ENCODE results near the gene C6orf89. TPM values are rescaled to one million over a fixed set of nuclear protein-coding genes. Genes with fewer than 3 reads are reported as not detected.
"Not testable (repeated sequence)": the region's sequence is repeated elsewhere in the genome, so short reads cannot be mapped to it uniquely, and the experiment has no call there.

Gene C6orf89
- total RNA-seq, 2 donors from 2014 or later: 31.6 to 31.9 TPM

DNA sequence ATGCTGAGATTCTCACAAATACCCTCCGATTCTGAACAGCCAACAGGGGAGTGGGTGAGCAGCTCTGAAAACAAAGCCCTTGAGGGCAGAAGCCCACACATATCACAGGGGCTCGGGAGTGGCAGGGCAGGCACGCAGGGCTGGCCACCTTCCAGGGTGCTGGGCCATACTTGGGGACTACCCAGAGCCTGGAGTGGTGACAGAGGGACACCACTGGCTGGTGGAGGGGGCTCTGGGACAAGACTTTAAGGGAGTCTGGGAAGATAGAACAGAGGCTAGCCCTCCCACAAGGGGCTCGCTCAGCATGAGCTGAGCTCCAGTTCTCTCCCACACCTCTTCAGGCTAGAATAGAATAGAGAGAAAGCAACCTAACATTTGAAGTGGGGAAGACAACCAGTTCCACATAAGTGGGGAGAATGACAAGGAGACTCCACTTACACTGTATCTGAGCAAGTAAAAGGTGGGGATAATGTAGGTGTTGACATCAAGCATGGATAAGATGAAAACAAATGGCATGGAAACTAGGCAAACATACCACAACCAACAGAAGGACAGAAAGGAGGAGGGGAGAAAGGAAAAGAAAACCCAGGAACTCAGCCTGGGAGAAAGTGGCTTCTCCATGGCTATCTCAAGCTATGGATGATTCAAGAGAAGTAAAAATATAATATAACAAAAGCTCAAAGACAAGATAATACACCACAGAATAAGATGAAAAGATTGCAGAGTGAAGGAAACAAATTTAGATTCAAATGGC is 18.1 kb upstream of the C6orf89 start:
- Mint-ChIP-seq H3K27ac (peak overlapping the region in 1 of 2 donors; percentile 56), H3K36me3 (peaks cover 47 to 59% of the 10 kb centered on the region in 2 donors), H3K9me3 (no peaks in the 10 kb centered on the region)
- DNase-seq (ENCODE audit: low spot score in 2 of 2) (no peak), ATAC-seq (no peak)

- DNase-seq (ENCODE audit: low spot score in 2 of 2): no peak
- H3K27ac Mint-ChIP-seq: peak overlapping the region in 1 of 2 donors; percentile 79
- no peaks in the 10 kb centered on the region for H3K9me3 Mint-ChIP-seq
- no peak for ATAC-seq
- peaks cover 46 to 54% of the 10 kb centered on the region in 2 donors for H3K36me3 Mint-ChIP-seq
These were observed 14.1 kb upstream of the C6orf89 start for GRCh38 chr6:36871686-36872085.

GRCh38 chr6:36873115-36873514 is 12.6 kb upstream of the C6orf89 start:
- no peak for ATAC-seq
- Mint-ChIP-seq H3K27ac (peak overlapping the region; percentile 88 to 95), H3K36me3 (peaks cover 35 to 40% of the 10 kb centered on the region in 2 donors)

GRCh38 chr6:36873612-36874442 is 11.9 kb upstream of the C6orf89 start:
- H3K36me3 Mint-ChIP-seq: peaks cover 32 to 34% of the 10 kb centered on the region in 2 donors
- H3K9me3 Mint-ChIP-seq: no peaks in the 10 kb centered on the region
- DNase-seq (ENCODE audit: low spot score in 2 of 2) (peak in 1 of 2 donors; percentile 25), ATAC-seq (no peak)
- peak overlapping the region; percentile 95 to 100 for H3K27ac Mint-ChIP-seq

More at GRCh38 chr6:36873115-36873514, 12.6 kb upstream of the C6orf89 start:
- no peak for DNase-seq (ENCODE audit: low spot score in 2 of 2)
- H3K9me3 Mint-ChIP-seq: no peaks in the 10 kb centered on the region

- peaks cover 29 to 32% of the 10 kb centered on the region in 2 donors for H3K36me3 Mint-ChIP-seq
- peak; percentile 83 to 84 for DNase-seq (ENCODE audit: low spot score in 2 of 2)
- no peaks in the 10 kb centered on the region for H3K9me3 Mint-ChIP-seq
- H3K27ac Mint-ChIP-seq: peak within 1 kb of the TSS; percentile 95 to 100
- peak; percentile 73 to 75 for ATAC-seq
These were observed 11.1 kb upstream of the C6orf89 start, which contains the start of gene PPIL1 for GRCh38 chr6:36874443-36875249. Gene PPIL1 (minus strand): TSS chr6:36874803. CDS start chr6:36874772, 31 bp downstream.

DNA sequence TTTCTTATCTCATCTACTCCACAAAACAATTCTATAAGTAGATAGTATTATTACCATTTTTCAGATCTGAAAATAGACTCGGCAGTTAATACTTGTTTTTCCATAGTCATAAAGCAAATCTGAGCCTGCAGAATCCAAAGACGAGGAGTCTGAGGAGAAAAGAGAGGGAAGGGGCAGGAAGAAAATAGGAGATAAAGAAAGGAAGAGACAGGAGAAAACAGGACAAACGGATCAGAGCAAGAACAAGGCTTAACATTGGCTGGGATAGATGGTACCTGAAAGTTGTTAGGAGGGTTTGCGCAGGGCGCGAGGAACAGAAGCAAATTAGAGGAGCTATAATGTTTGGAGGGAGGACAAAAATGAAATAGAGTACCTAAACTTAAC is 10.5 kb upstream of the C6orf89 start:
- DNase-seq (ENCODE audit: low spot score in 2 of 2) (no peak), ATAC-seq (no peak)
- Mint-ChIP-seq H3K27ac (peak overlapping the region; percentile 95 to 100), H3K36me3 (peaks cover 24 to 32% of the 10 kb centered on the region in 2 donors), H3K9me3 (no peaks in the 10 kb centered on the region)

DNA sequence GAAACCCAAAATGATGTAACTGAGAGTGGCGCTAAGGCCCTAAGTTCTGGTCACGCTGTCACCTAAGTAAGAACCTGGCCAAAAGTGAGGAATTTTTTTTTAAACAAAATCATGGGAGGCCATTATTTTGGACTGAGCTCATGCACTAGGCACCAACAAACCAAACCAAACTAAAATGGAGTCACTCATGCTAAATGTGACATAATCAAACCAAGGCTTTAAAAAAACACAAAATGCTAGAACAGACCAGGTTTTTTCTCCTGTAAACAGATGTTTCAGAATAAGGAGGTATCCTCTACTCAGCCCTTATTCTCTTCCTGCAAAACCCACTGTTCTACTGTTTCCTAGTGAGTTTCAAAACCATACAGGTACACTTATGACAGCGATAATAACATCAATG is 1.1 kb upstream of the C6orf89 start:
- no peak for DNase-seq (ENCODE audit: low spot score in 2 of 2)
- H3K9me3 Mint-ChIP-seq: no peaks in the 10 kb centered on the region
- ATAC-seq: no peak
- H3K36me3 Mint-ChIP-seq: peaks cover 0 to 5% of the 10 kb centered on the region in 2 donors
- H3K27ac Mint-ChIP-seq: peak overlapping the region in 1 of 2 donors; percentile 96

GRCh38 chr6:36886950-36887618 is 1.3 kb downstream of the C6orf89 start:
- peaks cover 0 to 5% of the 10 kb centered on the region in 2 donors for H3K36me3 Mint-ChIP-seq
- no peak for DNase-seq (ENCODE audit: low spot score in 2 of 2)
- H3K9me3 Mint-ChIP-seq: no peaks in the 10 kb centered on the region
- ATAC-seq: no peak
- peak overlapping the region in 1 of 2 donors; percentile 86 for H3K27ac Mint-ChIP-seq

GRCh38 chr6:36888115-36888643 is 2.4 kb downstream of the C6orf89 start:
- DNase-seq (ENCODE audit: low spot score in 2 of 2): no peak
- Mint-ChIP-seq H3K9me3 (no peaks in the 10 kb centered on the region), H3K36me3 (peaks cover 0 to 5% of the 10 kb centered on the region in 2 donors), H3K27ac (no peak overlapping the region)
- ATAC-seq: no peak

GRCh38 chr6:36888654-36889481 is 3.1 kb downstream of the C6orf89 start:
- DNase-seq (ENCODE audit: low spot score in 2 of 2): no peak
- no peak for ATAC-seq
- peaks cover 0 to 5% of the 10 kb centered on the region in 2 donors for H3K36me3 Mint-ChIP-seq
- H3K27ac Mint-ChIP-seq: no peak overlapping the region
- no peaks in the 10 kb centered on the region for H3K9me3 Mint-ChIP-seq

DNA sequence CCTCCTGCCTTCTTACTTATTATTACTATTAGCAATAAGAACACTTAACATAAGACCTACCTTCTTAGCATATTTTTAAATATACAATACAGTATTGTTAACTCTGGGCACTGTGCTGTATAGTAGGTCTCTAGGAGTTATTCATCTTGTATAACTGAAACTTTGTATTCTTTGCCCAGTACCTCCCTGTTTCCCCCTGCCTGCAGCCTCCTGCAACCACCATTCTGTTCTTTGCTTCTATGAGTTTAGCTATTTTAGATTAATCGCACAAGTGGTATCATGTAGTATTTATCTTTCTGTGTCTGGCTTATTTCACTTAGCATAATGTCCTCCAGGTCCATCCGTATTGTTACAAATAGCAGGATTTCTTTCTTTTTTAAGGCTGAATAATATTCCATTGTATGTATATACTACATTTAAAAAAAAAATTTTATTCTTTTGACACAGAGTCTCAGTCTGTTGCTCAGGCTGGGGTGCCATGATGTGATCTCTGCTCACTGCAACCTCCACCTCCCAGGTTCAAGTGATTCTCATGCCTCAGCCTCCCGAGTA is 4.4 kb downstream of the C6orf89 start:
- H3K27ac Mint-ChIP-seq: no peak overlapping the region

DNA sequence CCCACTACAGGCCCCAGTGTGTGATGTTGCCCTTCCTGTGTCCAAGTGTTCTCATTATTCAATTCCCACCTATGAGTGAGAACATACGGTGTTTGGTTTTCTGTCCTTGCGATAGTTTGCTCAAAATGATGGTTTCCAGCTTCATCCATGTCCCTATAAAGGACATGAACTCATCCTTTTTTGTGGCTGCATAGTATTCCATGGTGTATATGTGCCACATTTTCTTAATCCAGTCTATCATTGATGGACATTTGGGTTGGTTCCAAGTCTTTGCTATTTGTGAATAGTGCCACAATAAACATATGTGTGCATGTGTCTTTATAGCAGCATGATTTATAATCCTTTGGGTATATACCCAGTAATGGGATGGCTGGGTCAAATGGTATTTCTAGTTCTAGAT is 5.4 kb downstream of the C6orf89 start:
- not testable (repeated sequence) for H3K36me3 Mint-ChIP-seq; H3K27ac Mint-ChIP-seq; ATAC-seq; DNase-seq (ENCODE audit: low spot score in 2 of 2); H3K9me3 Mint-ChIP-seq

More for the DNA sequence above, 4.4 kb downstream of the C6orf89 start:
- H3K9me3 Mint-ChIP-seq: no peaks in the 10 kb centered on the region
- H3K36me3 Mint-ChIP-seq: peaks cover 0 to 5% of the 10 kb centered on the region in 2 donors
- DNase-seq (ENCODE audit: low spot score in 2 of 2) (no peak), ATAC-seq (no peak)

DNA sequence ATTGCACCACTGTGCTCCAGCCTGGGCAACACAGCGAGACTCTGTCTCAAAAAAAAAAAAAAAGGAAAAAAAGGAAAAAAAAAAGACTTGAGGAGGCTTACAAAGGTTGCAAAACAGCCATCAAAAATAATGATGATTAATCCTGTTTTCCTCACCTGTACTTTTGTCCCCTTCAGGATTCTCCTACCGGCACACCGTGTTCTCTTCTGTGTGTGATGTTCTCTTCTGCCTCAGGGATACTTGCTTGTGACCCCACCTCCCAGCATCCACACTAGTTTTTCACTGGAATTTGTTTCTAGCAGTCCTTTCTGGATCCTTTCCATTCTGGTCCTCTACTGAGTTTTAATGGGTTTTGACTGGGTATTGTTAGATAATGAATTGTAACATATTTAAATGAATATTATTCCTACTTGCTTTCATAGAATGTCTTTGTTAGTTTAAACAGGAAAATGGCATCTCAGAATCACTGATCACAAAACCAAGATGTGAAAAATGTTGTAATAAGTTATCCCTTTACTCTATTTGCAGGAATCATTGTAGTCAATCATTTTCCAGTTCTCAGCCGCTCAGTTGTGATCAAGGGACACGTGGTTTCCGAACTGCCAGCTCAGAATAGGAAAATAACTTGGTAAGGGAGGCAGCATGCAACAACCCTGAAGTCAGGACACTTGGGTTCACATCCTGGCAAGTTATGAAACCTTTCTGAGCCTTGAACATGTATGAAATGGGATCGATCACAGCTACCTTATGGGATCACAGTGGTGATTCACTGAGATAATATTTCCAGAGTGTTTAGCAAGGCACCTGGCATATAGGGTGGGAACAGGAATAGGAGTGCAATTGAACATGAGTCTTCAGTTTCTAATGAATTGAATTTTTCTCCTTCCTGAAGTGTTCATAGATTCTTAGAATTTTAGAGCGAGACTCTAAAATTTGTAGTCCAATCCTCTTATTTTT is 8.5 kb downstream of the C6orf89 start:
- ATAC-seq (no peak), DNase-seq (ENCODE audit: low spot score in 2 of 2) (no peak)
- H3K27ac Mint-ChIP-seq: peak overlapping the region in 1 of 2 donors; percentile 88

DNA sequence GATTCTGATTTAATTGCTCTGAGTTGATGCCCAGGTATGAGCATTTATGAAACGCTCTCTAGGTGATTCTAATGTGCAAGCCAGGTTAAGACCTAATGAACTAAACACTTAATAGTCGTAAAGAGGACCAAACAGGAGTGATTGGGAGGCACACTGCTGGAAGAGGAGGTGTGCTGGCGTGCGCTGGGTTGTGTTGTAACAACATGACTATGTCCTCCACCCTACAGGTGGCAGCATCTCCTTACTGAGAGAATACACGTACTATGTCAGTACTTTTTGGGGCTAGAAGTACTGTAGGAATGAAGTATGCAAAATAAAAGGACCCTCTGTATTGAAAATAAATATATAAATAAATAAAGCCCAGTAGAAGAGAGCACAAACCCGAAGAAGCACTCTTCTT is 11.9 kb downstream of the C6orf89 start:
- DNase-seq (ENCODE audit: low spot score in 2 of 2): no peak
- no peaks in the 10 kb centered on the region for H3K9me3 Mint-ChIP-seq
- H3K36me3 Mint-ChIP-seq: peaks cover 0 to 10% of the 10 kb centered on the region in 2 donors
- no peak overlapping the region for H3K27ac Mint-ChIP-seq
- no peak for ATAC-seq

More for the DNA sequence above, 8.5 kb downstream of the C6orf89 start:
- H3K36me3 Mint-ChIP-seq: peaks cover 0 to 2% of the 10 kb centered on the region in 2 donors
- H3K9me3 Mint-ChIP-seq: no peaks in the 10 kb centered on the region
